ENCODE measurements around the gene THRB.

THRB gene

DNA sequence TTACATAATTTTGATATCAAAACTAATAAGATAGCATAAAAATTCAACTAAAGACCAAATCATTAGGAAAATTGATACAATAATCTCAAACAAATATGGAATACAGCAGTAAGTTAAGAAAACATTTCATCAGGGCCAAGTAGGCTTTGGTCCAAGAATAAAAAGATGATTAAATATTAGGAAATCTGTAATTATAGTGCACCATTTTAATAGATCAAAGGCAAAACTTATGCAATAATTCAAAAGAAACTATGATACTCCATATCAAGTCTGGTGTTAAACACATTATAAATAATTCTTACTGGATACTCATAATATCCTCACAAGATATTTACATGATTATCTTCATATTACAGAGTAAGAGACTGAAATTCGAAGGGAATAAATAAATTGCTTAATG lies 51.2 kb downstream of the THRB start:
- H3K9me3 ChIP-seq (ENCODE audit: low read length): no peaks in the 10 kb centered on the region
- no peaks in the 10 kb centered on the region for H3F3A ChIP-seq (ENCODE audit: insufficient read depth, low read length)
- no peak overlapping the region for H3K4me3 ChIP-seq (ENCODE audit: low read depth, low read length, poor library complexity, severe bottlenecking)
- no peak overlapping the region for H3K4me2 ChIP-seq (ENCODE audit: low read length)
- H2AFZ ChIP-seq (ENCODE audit: low read length): no peak overlapping the region
- no peak overlapping the region for H3K9ac ChIP-seq (ENCODE audit: low read length)
- no peaks in the 10 kb centered on the region for H3K79me2 ChIP-seq (ENCODE audit: insufficient read depth, low read length)
- no peaks in the 10 kb centered on the region for H4K20me1 ChIP-seq (ENCODE audit: insufficient read depth, low read length)
- H3K27ac ChIP-seq (ENCODE audit: low read depth, low read length, poor library complexity, severe bottlenecking): no peak overlapping the region
- no peaks in the 10 kb centered on the region for H3K9me2 ChIP-seq (ENCODE audit: low read depth, low read length)
- TF ChIP-seq EZH2 (IDR thresholded peaks at IDR 0.05; ENCODE audit: borderline replicate concordance, low read length): no peak
- TF ChIP-seq, protein P1, sequence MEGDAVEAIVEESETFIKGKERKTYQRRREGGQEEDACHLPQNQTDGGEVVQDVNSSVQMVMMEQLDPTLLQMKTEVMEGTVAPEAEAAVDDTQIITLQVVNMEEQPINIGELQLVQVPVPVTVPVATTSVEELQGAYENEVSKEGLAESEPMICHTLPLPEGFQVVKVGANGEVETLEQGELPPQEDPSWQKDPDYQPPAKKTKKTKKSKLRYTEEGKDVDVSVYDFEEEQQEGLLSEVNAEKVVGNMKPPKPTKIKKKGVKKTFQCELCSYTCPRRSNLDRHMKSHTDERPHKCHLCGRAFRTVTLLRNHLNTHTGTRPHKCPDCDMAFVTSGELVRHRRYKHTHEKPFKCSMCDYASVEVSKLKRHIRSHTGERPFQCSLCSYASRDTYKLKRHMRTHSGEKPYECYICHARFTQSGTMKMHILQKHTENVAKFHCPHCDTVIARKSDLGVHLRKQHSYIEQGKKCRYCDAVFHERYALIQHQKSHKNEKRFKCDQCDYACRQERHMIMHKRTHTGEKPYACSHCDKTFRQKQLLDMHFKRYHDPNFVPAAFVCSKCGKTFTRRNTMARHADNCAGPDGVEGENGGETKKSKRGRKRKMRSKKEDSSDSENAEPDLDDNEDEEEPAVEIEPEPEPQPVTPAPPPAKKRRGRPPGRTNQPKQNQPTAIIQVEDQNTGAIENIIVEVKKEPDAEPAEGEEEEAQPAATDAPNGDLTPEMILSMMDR (IDR thresholded peaks at IDR 0.05; ENCODE audit: low read length): no peak
- H3K4me1 ChIP-seq (ENCODE audit: insufficient read depth, low read length, severe bottlenecking): no peaks in the 10 kb centered on the region
- no peaks in the 10 kb centered on the region for H3K27me3 ChIP-seq (ENCODE audit: insufficient read depth, low read length)
- H3K36me3 ChIP-seq (ENCODE audit: insufficient read depth, low read length): no peaks in the 10 kb centered on the region

GRCh38 chr3:24440760-24441464 lies 53.7 kb downstream of the THRB start:
- Histone ChIP-seq H3K27ac (ENCODE audit: low read depth, low read length, poor library complexity, severe bottlenecking) (no peak overlapping the region), H3K9me2 (ENCODE audit: low read depth, low read length) (no peaks in the 10 kb centered on the region), H3K36me3 (ENCODE audit: insufficient read depth, low read length) (no peaks in the 10 kb centered on the region), H3K4me2 (ENCODE audit: low read length) (no peak overlapping the region), H3K79me2 (ENCODE audit: insufficient read depth, low read length) (no peaks in the 10 kb centered on the region), H2AFZ (ENCODE audit: low read length) (no peak overlapping the region), H3K4me3 (ENCODE audit: low read depth, low read length, poor library complexity, severe bottlenecking) (no peak overlapping the region), H3K4me1 (ENCODE audit: insufficient read depth, low read length, severe bottlenecking) (no peaks in the 10 kb centered on the region), H3F3A (ENCODE audit: insufficient read depth, low read length) (no peaks in the 10 kb centered on the region), H3K9me3 (ENCODE audit: low read length) (no peaks in the 10 kb centered on the region), H3K9ac (ENCODE audit: low read length) (no peak overlapping the region), H4K20me1 (ENCODE audit: insufficient read depth, low read length) (no peaks in the 10 kb centered on the region), H3K27me3 (ENCODE audit: insufficient read depth, low read length) (no peaks in the 10 kb centered on the region)
- TF ChIP-seq, protein P1 (IDR thresholded peaks at IDR 0.05; ENCODE audit: low read length): no peak

DNA sequence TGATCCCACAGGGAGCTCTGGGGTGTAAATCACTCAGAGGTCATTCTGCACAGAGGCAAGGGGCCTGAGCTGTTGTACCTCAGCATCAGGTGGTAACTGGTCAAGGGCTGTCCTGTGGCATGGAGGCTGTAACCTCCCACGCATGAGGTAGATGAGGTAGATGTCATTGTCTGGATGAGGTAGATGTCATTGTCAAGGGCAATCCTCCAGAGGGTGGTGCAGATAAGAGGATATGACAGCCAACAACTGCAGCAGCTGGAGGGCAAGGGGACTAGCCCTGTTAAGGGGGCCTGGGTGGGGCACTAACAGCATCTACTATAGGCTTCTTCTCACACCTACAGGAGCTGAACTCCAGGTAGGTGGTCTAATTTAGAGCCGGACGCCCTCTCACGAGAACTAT lies 55.6 kb downstream of the THRB start:
- Histone ChIP-seq H3F3A (ENCODE audit: insufficient read depth, low read length) (no peaks in the 10 kb centered on the region), H3K9me2 (ENCODE audit: low read depth, low read length) (no peaks in the 10 kb centered on the region), H3K27ac (ENCODE audit: low read depth, low read length, poor library complexity, severe bottlenecking) (no peak overlapping the region), H2AFZ (ENCODE audit: low read length) (no peak overlapping the region), H3K4me3 (ENCODE audit: low read depth, low read length, poor library complexity, severe bottlenecking) (no peak overlapping the region), H3K9ac (ENCODE audit: low read length) (no peak overlapping the region), H3K4me2 (ENCODE audit: low read length) (no peak overlapping the region), H3K27me3 (ENCODE audit: insufficient read depth, low read length) (no peaks in the 10 kb centered on the region), H3K9me3 (ENCODE audit: low read length) (no peaks in the 10 kb centered on the region), H3K36me3 (ENCODE audit: insufficient read depth, low read length) (no peaks in the 10 kb centered on the region), H4K20me1 (ENCODE audit: insufficient read depth, low read length) (no peaks in the 10 kb centered on the region), H3K79me2 (ENCODE audit: insufficient read depth, low read length) (no peaks in the 10 kb centered on the region), H3K4me1 (ENCODE audit: insufficient read depth, low read length, severe bottlenecking) (no peaks in the 10 kb centered on the region)
- TF ChIP-seq EZH2 (IDR thresholded peaks at IDR 0.05; ENCODE audit: borderline replicate concordance, low read length): no peak

- no peaks in the 10 kb centered on the region for H3K4me1 ChIP-seq (ENCODE audit: insufficient read depth, low read length, severe bottlenecking)
- H3K79me2 ChIP-seq (ENCODE audit: insufficient read depth, low read length): no peaks in the 10 kb centered on the region
- no peak for TF ChIP-seq EZH2 (IDR thresholded peaks at IDR 0.05; ENCODE audit: borderline replicate concordance, low read length)
- TF ChIP-seq, protein P1 (IDR thresholded peaks at IDR 0.05; ENCODE audit: low read length): no peak
- H3K4me3 ChIP-seq (ENCODE audit: low read depth, low read length, poor library complexity, severe bottlenecking): no peak overlapping the region
- no peak overlapping the region for H3K4me2 ChIP-seq (ENCODE audit: low read length)
- no peaks in the 10 kb centered on the region for H4K20me1 ChIP-seq (ENCODE audit: insufficient read depth, low read length)
- no peaks in the 10 kb centered on the region for H3F3A ChIP-seq (ENCODE audit: insufficient read depth, low read length)
- H2AFZ ChIP-seq (ENCODE audit: low read length): no peak overlapping the region
- H3K9me2 ChIP-seq (ENCODE audit: low read depth, low read length): no peaks in the 10 kb centered on the region
- no peaks in the 10 kb centered on the region for H3K36me3 ChIP-seq (ENCODE audit: insufficient read depth, low read length)
- no peak overlapping the region for H3K9ac ChIP-seq (ENCODE audit: low read length)
- no peaks in the 10 kb centered on the region for H3K27me3 ChIP-seq (ENCODE audit: insufficient read depth, low read length)
- no peaks in the 10 kb centered on the region for H3K9me3 ChIP-seq (ENCODE audit: low read length)
- H3K27ac ChIP-seq (ENCODE audit: low read depth, low read length, poor library complexity, severe bottlenecking): no peak overlapping the region
These were observed 57.3 kb downstream of the THRB start for GRCh38 chr3:24437326-24437725.
